Body of pancreas (tissue), 4 donors: ENCODE measurements around the gene TMEM269.
"Not testable (repeated sequence)": the region's sequence is repeated elsewhere in the genome, so short reads cannot be mapped to it uniquely, and the experiment has no call there.

Source experiments
- POLR2A ChIP-seq, 3 donors: fragments of 450-650 bp; IDR thresholded peaks; one replicate each; pipeline ENCODE4 v1.6.1; 2016; ENCODE audit warnings: antibody characterized with exemption in 3 of 3, mild to moderate bottlenecking in 2 of 3
- TF ChIP-seq, protein P1 (sequence below), 7 experiments: fragments of 450-650 bp in 4 of 7; fragments of 200-600 bp in 3 of 7; sonication (generic) in 3 of 7; IDR thresholded peaks; one replicate each; pipeline ENCODE4 v1.5.1; 2016 to 2019; ENCODE audit warnings: antibody characterized with exemption in 7 of 7

GRCh38 chr1:42751511-42752070 is 33.2 kb upstream of the TMEM269 start:
- TF ChIP-seq, protein P1, sequence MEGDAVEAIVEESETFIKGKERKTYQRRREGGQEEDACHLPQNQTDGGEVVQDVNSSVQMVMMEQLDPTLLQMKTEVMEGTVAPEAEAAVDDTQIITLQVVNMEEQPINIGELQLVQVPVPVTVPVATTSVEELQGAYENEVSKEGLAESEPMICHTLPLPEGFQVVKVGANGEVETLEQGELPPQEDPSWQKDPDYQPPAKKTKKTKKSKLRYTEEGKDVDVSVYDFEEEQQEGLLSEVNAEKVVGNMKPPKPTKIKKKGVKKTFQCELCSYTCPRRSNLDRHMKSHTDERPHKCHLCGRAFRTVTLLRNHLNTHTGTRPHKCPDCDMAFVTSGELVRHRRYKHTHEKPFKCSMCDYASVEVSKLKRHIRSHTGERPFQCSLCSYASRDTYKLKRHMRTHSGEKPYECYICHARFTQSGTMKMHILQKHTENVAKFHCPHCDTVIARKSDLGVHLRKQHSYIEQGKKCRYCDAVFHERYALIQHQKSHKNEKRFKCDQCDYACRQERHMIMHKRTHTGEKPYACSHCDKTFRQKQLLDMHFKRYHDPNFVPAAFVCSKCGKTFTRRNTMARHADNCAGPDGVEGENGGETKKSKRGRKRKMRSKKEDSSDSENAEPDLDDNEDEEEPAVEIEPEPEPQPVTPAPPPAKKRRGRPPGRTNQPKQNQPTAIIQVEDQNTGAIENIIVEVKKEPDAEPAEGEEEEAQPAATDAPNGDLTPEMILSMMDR (IDR thresholded peaks at IDR 0.05): not testable (repeated sequence)
- TF ChIP-seq POLR2A (IDR thresholded peaks at IDR 0.05): not testable (repeated sequence)
